ENCODE data around the gene ROGDI. TPM values are rescaled to one million over a fixed set of nuclear protein-coding genes. Genes with fewer than 3 reads are reported as not detected.
A peak's percentile ranks its signal among the peaks of the same experiment; 100 is the strongest.

ROGDI gene
- polyA plus RNA-seq, 2 of the 4 experiments (the other 2 are of a cell fraction), result 7.2 to 15.1 TPM

DNA sequence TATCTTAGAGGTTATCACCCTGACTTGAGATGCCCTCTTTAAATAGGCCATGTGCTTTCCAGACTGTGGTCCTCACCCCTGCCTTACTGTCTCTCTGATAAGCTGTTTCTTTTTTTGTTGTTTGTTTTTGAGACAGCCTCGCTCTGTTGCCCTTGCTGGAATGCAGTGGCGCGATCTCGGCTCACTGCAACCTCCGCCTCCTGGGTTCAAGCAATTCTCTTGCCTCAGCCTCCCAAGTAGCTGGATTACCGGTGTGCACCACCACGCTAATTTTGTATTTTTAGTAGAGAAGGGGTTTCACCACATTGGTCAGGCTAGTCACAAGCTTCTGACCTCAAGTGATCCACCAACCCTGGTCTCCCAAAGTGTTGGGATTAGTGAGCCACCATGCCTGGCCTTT is 13.5 kb downstream of the ROGDI start:
- peaks cover 26% of the 10 kb centered on the region for H3K4me1 ChIP-seq
- no peaks in the 10 kb centered on the region for H3K9me3 ChIP-seq
- ATAC-seq (0 out of 6 replicates have a peak, but pooled peaks of 1 of the 2 experiments have one; percentile 48), DNase-seq (ENCODE audit: low read depth in 1 of 2, low spot score in 1 of 2) (no peak), FAIRE-seq (no peak)
- no peak for TF ChIP-seq NPAS2 (CRISPR knock-in tag; IDR thresholded peaks at IDR 0.05; ENCODE audit: borderline replicate concordance)
- TF ChIP-seq NFE2L2 (conservative IDR thresholded peaks at IDR 0.05; ENCODE audit: low read length), result no peak
- no peak for TF ChIP-seq SMC3 (IDR thresholded peaks at IDR 0.05)
- TF ChIP-seq MAZ (IDR thresholded peaks at IDR 0.05; ENCODE audit: borderline replicate concordance, low read depth, low read length), result no peak
- TF ChIP-seq, protein P1, sequence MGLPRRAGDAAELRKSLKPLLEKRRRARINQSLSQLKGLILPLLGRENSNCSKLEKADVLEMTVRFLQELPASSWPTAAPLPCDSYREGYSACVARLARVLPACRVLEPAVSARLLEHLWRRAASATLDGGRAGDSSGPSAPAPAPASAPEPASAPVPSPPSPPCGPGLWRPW (IDR thresholded peaks at IDR 0.05), result no peak
- no peak for TF ChIP-seq HDAC2 (IDR thresholded peaks at IDR 0.05)
- TF ChIP-seq, protein P2, sequence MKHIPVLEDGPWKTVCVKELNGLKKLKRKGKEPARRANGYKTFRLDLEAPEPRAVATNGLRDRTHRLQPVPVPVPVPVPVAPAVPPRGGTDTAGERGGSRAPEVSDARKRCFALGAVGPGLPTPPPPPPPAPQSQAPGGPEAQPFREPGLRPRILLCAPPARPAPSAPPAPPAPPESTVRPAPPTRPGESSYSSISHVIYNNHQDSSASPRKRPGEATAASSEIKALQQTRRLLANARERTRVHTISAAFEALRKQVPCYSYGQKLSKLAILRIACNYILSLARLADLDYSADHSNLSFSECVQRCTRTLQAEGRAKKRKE (CRISPR knock-in tag; IDR thresholded peaks at IDR 0.05; ENCODE audit: low read depth), result no peak
- peak overlapping the region in 1 of 2 experiments; percentile 80; a peak in 3 of 6 replicates for H3K27ac ChIP-seq
- ChIA-PET POLR2A (no interaction called here), CTCF (interaction anchor here (0.6 to 1.3 kb wide), 2 partner anchors 167 to 850 kb away, joined by 3 read pairs; no protein-coding TSS in a partner anchor)
- 86% methylated on average over 7 of the region's 7 CpGs for WGBS (ENCODE audit: missing lambda C conversion rate)
- H3K4me2 ChIP-seq, result peak overlapping the region; percentile 40; the same call in 1 of the 3 replicates
- no peak overlapping the region for H3K4me3 ChIP-seq

DNA sequence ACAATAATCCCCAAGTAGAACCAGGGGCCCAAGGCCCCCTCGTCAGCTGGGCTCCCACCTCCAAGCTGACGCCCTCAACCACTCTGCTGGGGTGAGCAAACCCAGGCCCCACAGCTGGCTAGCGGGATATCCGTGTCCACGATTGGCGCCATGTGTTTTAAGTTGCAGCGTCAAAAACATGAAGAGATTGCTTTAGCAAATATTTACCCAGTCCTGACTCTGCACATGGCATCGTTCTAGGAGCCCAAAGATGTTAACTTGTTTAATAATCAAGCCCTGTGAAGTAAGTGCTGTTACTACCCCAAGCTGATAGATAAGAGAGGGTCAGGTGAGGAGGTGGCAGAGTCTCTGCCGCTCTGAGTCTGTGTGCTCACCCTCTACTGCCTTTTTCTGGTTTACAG is 13.9 kb downstream of the ROGDI start:
- TF ChIP-seq FOXS1 (CRISPR knock-in tag; IDR thresholded peaks at IDR 0.05), result no peak
- TF ChIP-seq, protein P3, sequence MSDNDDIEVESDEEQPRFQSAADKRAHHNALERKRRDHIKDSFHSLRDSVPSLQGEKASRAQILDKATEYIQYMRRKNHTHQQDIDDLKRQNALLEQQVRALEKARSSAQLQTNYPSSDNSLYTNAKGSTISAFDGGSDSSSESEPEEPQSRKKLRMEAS (IDR thresholded peaks at IDR 0.05), result 0 out of 2 replicates have a peak, but pooled peaks have one; percentile 39
- ATAC-seq (peak; percentile 27 to 51), DNase-seq (ENCODE audit: low read depth in 1 of 2, low spot score in 1 of 2) (no peak), FAIRE-seq (no peak)
- Histone ChIP-seq H3K9me3 (no peaks in the 10 kb centered on the region), H3K4me3 (no peak overlapping the region), H3K4me2 (peak overlapping the region; percentile 40; the same call in 2 of the 3 replicates), H3K27ac (peak overlapping the region in 1 of 2 experiments; percentile 80; a peak in 3 of 6 replicates), H3K4me1 (peaks cover 26% of the 10 kb centered on the region)
- CTCF ChIA-PET, result interaction anchor here (0.6 to 1.3 kb wide), 3 partner anchors 13 to 850 kb away, joined by 3 read pairs; no protein-coding TSS in a partner anchor
- POLR2A ChIA-PET, result no interaction called here
- 35% methylated on average over 9 of the region's 9 CpGs for WGBS (ENCODE audit: missing lambda C conversion rate)

DNA sequence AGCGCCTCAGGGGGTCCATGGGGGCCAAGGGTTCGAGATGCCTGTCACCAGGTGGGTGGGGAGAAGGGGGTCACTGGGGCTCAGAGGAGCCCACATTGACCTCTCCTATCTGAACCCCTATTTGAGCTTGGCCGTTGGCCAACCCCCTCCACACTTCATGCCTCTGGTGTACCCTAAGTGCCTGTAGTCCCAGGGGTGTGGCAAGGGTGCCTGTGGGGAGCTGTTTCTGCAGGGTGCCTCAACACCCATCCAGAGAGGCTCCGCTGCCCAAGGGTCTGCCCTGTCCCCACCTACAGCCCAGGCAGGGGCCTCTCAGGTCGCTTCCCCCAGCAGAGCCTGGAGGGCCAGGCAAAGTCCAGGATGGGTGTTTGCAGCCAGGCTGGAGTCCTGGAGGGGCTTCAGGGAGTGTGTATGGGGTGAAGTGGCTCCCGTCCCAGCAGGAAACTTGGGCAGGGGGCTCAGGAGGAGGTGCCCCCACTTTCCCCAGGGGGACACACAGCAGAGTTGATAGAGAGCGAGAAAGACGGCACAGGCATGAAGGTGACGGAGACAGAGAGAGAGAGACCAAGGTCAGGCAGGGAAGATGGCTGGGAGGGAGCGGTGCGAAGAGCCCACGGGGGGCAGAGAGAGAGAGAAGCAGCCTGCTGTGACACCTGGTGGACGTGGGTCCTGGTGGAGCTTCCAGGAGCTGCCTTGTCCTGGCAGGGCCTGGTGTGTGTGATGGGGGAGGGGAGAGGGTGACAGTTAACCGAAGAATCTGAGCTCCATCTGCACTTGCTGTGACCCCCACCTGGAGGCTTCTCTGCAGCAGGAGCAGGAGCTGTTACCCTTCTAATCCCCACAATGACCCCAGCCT is 14.6 kb downstream of the ROGDI start, which contains the start of gene SEPTIN12:
Gene SEPTIN12, minus strand, starts transcription at position 719 of the 856 bp plus-strand sequence. Its CDS starts 700 bp downstream, at position 19.
- 82% methylated on average over 11 of the region's 14 CpGs for WGBS (ENCODE audit: missing lambda C conversion rate)
- ATAC-seq (peak; percentile 26 to 36; a peak in 4 of 6 replicates), DNase-seq (ENCODE audit: low read depth in 1 of 2, low spot score in 1 of 2) (no peak), FAIRE-seq (no peak)
- Histone ChIP-seq H3K4me1 (peaks cover 26% of the 10 kb centered on the region), H3K27ac (peak within 1 kb of the TSS; percentile 49 to 80; a peak in 3 of 6 replicates), H3K9me3 (no peaks in the 10 kb centered on the region), H3K4me3 (no peak within 1 kb of the TSS), H3K4me2 (peak within 1 kb of the TSS; percentile 40; the same call in 2 of the 3 replicates)
- CTCF ChIA-PET, result interaction anchor here (0.5 to 1.5 kb wide), 4 partner anchors 8 to 311 kb away, joined by 3 to 4 read pairs (median 3); partner anchors contain the start of gene SMIM22
- TF ChIP-seq GATA3 (IDR thresholded peaks at IDR 0.05; ENCODE audit: borderline replicate concordance) (no peak), HOXB5 (CRISPR knock-in tag; IDR thresholded peaks at IDR 0.05) (no peak), CBX8 (IDR thresholded peaks at IDR 0.05) (no peak), FOSL2 (IDR thresholded peaks at IDR 0.05) (no peak), FOSL2 (CRISPR knock-in tag; IDR thresholded peaks at IDR 0.05) (no peak), CEBPB (IDR thresholded peaks at IDR 0.05) (no peak), KDM1A (IDR thresholded peaks at IDR 0.05; ENCODE audit: low read depth) (no peak), POLR2AphosphoS2 (conservative IDR thresholded peaks at IDR 0.05; ENCODE audit: low read length) (no peak), ESRRA (IDR thresholded peaks at IDR 0.05; ENCODE audit: borderline replicate concordance, low read length) (no peak), CHD2 (IDR thresholded peaks at IDR 0.05; ENCODE audit: low read length, partially characterized antibody) (no peak), SREBF2 (IDR thresholded peaks at IDR 0.05) (no peak), NR3C1 (IDR thresholded peaks at IDR 0.05) (no peak)
- TF ChIP-seq, protein P2 (CRISPR knock-in tag; IDR thresholded peaks at IDR 0.05; ENCODE audit: low read depth), result no peak
- TF ChIP-seq, protein P4, sequence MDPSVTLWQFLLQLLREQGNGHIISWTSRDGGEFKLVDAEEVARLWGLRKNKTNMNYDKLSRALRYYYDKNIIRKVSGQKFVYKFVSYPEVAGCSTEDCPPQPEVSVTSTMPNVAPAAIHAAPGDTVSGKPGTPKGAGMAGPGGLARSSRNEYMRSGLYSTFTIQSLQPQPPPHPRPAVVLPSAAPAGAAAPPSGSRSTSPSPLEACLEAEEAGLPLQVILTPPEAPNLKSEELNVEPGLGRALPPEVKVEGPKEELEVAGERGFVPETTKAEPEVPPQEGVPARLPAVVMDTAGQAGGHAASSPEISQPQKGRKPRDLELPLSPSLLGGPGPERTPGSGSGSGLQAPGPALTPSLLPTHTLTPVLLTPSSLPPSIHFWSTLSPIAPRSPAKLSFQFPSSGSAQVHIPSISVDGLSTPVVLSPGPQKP (IDR thresholded peaks at IDR 0.05; ENCODE audit: low read depth, low read length), result no peak
- TF ChIP-seq, protein P1 (IDR thresholded peaks at IDR 0.05), result no peak
- POLR2A ChIA-PET, result no interaction called here

All from A549 (cell line).